Erythroblast (primary cell): Measurements from ENCODE around the gene SELENOI.

Source experiments
- DNase-seq, 2 experiments: peaks; one replicate each; lab custom pipeline; 2025; lab: John Stamatoyannopoulos, UW
- GATA1 ChIP-seq: IDR thresholded peaks from 2 replicates; pipeline ENCODE4 v1.6.1; 2011; ENCODE audit warnings: low read depth, mild to moderate bottlenecking, control low read depth, low read length, moderate library complexity
- POLR2A ChIP-seq: IDR thresholded peaks from 2 replicates; pipeline ENCODE4 v1.6.1; 2011; ENCODE audit warnings: mild to moderate bottlenecking, low read length

Gene SELENOI

DNA sequence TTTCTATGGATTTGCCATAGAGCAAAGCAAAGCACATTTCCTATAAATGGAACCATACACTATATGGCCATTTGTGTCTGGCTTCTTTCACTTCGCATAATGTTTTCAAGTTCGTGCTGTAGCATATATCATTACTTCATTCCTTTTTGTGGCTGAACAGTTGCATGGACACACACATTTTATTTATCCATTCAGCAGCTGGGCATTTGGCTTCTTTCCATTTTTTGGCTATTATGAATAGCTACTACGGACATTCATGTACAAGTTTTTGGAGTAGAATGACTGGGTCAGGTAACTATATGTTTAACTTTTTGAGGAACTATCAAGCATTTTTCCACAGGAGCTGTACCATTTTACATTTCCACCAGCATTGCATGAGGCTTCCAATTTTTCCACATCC is 10.7 kb upstream of the SELENOI start:
- DNase-seq, result no peak
- TF ChIP-seq GATA1 (no peak), POLR2A (no peak)

DNA sequence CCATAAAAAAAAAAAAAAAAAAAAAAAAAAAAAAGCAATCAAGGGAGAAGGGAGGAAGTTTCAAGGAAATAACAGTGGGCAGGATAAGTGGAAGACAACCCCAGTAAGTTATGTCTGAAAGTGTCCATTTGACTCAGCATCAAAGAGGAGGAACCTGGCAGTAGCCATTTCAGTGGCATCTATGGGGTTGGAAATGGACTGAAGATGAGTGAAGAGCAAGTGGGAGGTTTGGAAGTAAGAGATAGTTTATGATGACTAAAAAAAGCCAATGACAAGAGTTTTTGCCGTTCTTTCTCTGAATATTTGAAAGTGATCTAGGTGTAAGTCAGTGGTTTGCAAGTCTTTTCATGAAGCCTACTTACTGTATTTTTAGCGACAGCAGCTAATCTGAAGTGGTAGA is 9.2 kb upstream of the SELENOI start:
- DNase-seq, result no peak
- TF ChIP-seq GATA1 (no peak), POLR2A (no peak)

GRCh38 chr2:26337298-26337697 is 8.6 kb upstream of the SELENOI start:
- no peak for TF ChIP-seq POLR2A
- no peak for DNase-seq

- no peak for DNase-seq
- TF ChIP-seq GATA1 (no peak), POLR2A (no peak)
Observed at GRCh38 chr2:26340831-26341230, 5.1 kb upstream of the SELENOI start.

- DNase-seq, result peak; percentile 81
- TF ChIP-seq POLR2A (no peak), GATA1 (no peak)
Observed at GRCh38 chr2:26344581-26345282, 1.2 kb upstream of the SELENOI start.

- DNase-seq, result peak in 1 of 2 experiments; percentile 83
Observed at GRCh38 chr2:26345283-26345544, 729 bp upstream of the SELENOI start.

GRCh38 chr2:26346454-26347053 is 611 bp downstream of the SELENOI start, which contains the start of gene ADGRF3:
ADGRF3 (minus strand) TSS chr2:26346789; CDS start chr2:26346234, 555 bp downstream.
- peak; percentile 70 to 83 for DNase-seq
- TF ChIP-seq POLR2A (no peak), GATA1 (no peak)

More at GRCh38 chr2:26345283-26345544, 729 bp upstream of the SELENOI start:
- TF ChIP-seq GATA1, result no peak
- no peak for TF ChIP-seq POLR2A

DNA sequence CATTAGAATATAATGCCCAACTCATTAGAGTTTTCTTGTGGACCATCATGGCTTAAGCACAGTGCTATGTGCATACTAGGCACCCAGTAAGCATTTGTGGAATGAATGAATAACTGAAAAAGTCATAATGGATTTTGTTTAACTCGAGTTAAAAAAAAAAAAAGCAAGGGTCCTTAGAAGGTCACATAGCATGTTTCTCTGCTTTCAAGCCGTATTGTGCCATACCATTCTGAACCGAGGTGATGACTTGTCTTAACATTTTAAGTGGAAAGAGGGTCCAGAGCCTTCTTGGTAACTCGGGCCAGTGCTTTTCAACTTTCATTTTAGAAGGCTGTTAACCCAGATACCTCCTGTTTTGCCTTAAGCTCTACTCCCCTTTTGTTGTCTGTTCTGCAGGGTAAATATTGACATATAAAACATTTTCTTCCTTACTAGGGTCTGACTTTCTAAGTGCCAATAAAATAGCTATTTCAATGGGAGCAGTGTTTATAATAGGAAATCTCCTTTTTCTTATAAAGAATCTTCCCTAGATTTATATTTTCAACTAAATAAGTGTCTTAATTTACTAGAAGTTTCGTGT is 1.4 kb downstream of the SELENOI start:
- DNase-seq, result peak; percentile 50 to 71

GRCh38 chr2:26349690-26350089 is 3.7 kb downstream of the SELENOI start:
- DNase-seq, result no peak
- TF ChIP-seq POLR2A (no peak), GATA1 (no peak)

More for the DNA sequence above, 1.4 kb downstream of the SELENOI start:
- TF ChIP-seq POLR2A (no peak), GATA1 (no peak)

- no peak for TF ChIP-seq POLR2A
- TF ChIP-seq GATA1, result no peak
- no peak for DNase-seq
Observed at GRCh38 chr2:26351375-26352090, 5.6 kb downstream of the SELENOI start.

- TF ChIP-seq GATA1, result no peak
- no peak for TF ChIP-seq POLR2A
- DNase-seq, result peak; percentile 52 to 79
Observed at GRCh38 chr2:26352892-26353291, 6.9 kb downstream of the SELENOI start.

DNA sequence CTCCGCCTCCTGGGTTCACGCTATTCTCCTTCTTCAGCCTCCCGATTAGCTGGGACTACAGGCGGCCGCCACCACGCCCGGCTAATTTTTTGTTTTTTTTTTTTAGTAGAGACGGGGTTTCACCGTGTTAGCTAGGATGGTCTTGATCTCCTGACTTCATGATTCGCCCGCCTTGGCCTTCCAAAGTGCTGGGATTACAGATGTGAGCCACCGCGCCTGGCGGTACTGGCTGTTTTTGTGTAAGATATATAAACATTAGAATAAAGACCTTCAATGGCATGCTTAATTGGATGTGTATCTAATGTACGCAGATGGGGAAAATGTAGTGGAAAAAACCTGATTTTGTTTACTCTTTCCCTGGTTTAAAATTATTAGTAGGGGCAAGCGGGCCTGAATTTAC is 8.5 kb downstream of the SELENOI start:
- peak in 1 of 2 experiments; percentile 49 for DNase-seq

- TF ChIP-seq GATA1 (no peak), POLR2A (peak; percentile 75)
- peak; percentile 93 to 94 for DNase-seq
Observed at GRCh38 chr2:26355038-26355995, 9.4 kb downstream of the SELENOI start.
